ENCODE results near the gene ACRBP. TPM values are rescaled to one million over a fixed set of nuclear protein-coding genes. Genes with fewer than 3 reads are reported as not detected.
"Not testable (repeated sequence)": the region's sequence is repeated elsewhere in the genome, so short reads cannot be mapped to it uniquely, and the experiment has no call there.

ACRBP gene
- total RNA-seq, 1 donor: 0.36 TPM

DNA sequence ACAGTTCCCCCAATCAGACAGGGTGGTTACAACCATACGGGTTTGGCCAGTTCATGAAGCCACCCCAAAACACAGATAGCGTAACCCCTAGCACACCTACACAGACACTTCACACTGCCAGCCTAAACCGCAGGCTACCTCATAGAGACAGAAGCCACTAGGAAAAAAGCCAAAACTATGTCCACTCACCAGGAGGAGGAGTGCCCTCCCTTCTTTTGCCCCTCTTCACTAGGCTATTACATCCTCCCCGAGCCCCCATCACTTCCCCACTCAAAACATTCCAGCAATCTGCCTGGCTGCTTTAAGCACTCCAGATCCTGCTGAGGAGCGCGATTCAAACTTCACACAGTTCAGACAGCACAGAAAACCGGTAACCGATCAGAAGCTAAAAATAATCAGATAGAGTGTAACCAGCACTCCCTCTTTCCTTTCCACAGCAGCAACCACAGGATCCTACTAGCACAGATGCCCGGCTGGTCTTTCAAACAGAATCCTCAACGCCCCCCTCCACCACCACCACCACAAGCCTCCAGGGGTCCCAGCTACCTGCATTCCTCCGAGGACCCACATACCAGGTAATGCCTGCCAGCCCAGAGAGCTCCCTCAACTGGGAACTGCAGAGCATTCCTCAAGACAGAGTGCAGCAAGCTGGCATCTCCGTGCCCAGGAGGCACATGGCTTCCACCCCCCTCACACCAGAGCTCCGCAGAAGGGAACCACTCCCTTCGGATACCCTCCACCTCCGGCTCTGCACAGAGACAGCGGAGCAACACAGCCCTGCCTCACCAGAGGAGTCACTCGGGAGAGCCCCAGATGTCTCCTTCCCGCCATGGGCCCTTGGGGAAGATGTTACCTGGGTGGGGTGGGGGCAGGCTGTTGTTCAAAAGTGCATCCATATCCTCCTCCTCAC, 41.6 kb downstream of the ACRBP start:
- TF ChIP-seq CTCF (IDR thresholded peaks at IDR 0.05; ENCODE audit: insufficient read depth, low read length): no peak
- DNase-seq (ENCODE audit: low read depth): peak; percentile 28
- peak overlapping the region; percentile 74 for H3K4me3 ChIP-seq (ENCODE audit: low read depth, low read length)

DNA sequence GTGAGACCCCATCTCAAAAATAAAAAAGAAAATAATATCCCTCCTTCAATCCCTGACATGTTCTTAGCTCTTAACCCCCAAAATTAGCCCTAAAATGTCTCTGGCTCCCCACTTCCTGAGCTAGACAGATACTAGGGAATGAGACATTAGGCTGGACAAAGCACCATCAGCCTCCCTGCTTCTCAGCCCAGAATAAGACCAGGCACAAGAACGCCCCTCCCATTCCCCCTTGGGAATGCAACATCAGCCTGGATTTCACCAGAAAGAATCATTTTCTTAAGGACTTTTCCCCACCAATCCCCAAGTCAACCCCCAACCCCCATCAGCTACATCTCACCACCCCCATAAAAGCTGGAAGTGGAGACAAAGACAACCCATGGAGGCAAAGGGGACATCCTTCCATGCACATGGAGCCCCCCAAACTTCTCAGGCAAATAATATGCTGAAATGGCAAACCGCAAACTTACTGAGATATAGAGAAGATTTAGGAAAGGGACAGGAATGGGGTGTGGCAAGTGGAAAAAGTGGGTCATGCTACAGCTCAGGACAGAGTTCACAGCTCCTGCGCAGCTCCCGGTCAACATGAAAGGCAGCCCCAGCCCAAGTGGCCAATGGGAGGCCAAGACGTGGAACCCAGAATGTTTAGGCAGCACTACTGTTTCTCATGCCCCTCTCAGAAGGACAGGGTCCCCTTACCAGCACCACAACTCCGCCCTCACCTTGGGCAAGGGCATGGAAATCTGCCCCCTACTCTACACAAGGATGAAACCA, 42.8 kb downstream of the ACRBP start:
- H3K4me3 ChIP-seq (ENCODE audit: low read depth, low read length): peak overlapping the region; percentile 74
- TF ChIP-seq CTCF (IDR thresholded peaks at IDR 0.05; ENCODE audit: insufficient read depth, low read length): no peak
- peak; percentile 59 for DNase-seq (ENCODE audit: low read depth)

- no peak for TF ChIP-seq CTCF (IDR thresholded peaks at IDR 0.05; ENCODE audit: insufficient read depth, low read length)
- peak overlapping the region; percentile 41 for H3K4me3 ChIP-seq (ENCODE audit: low read depth, low read length)
- DNase-seq (ENCODE audit: low read depth): peak; percentile 34
Observed at GRCh38 chr12:6603095-6603567, 44.1 kb downstream of the ACRBP start.

- H3K4me3 ChIP-seq (ENCODE audit: low read depth, low read length): no peak overlapping the region
- TF ChIP-seq CTCF (IDR thresholded peaks at IDR 0.05; ENCODE audit: insufficient read depth, low read length): no peak
- DNase-seq (ENCODE audit: low read depth): no peak
Observed at GRCh38 chr12:6602526-6602925, 44.7 kb downstream of the ACRBP start.

DNA sequence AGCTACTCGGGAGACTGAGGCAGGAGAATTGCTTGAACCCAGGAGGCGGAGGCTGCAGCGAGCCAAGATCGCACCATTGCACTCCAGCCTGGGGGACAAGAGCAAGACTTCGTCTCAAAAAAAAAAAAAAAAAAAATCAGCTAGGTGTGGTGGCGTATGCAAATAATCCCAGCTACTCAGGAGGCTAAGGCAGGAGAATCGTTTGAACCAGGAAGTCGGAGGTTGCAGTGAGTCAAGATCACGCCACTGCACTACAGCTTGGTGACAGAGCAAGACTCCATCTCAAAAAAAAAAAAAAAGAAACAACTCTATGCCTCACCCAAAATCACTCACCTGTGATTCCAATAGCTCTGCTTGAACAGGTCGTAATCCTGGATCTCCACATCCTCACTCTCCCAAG, 51.6 kb downstream of the ACRBP start:
- not testable (repeated sequence) for H3K4me3 ChIP-seq (ENCODE audit: low read depth, low read length); DNase-seq (ENCODE audit: low read depth)

- no peak for DNase-seq (ENCODE audit: low read depth)
- H3K4me3 ChIP-seq (ENCODE audit: low read depth, low read length): no peak overlapping the region
- TF ChIP-seq CTCF (IDR thresholded peaks at IDR 0.05; ENCODE audit: insufficient read depth, low read length): no peak
Observed at GRCh38 chr12:6592087-6592486, 55.1 kb downstream of the ACRBP start.

Other genes starting within 250 kb of the ACRBP start
- 0.18 TPM in 1 of 2 replicates, not detected in the other for gene CD27, start 202.5 kb downstream of the ACRBP start, total RNA-seq (ENCODE audit: low replicate concordance)
- 8.9 and 19.7 TPM in 2 replicates for gene TAPBPL, start 195.4 kb downstream of the ACRBP start, total RNA-seq (ENCODE audit: low replicate concordance)
- 9.0 and 26.6 TPM in 2 replicates for gene VAMP1, start 176.8 kb downstream of the ACRBP start, total RNA-seq (ENCODE audit: low replicate concordance)
- 113 and 167 TPM in 2 replicates for gene MRPL51, start 154.2 kb downstream of the ACRBP start, total RNA-seq (ENCODE audit: low replicate concordance)
- 43.1 and 45.1 TPM in 2 replicates for gene NCAPD2, start 153.3 kb downstream of the ACRBP start, total RNA-seq (ENCODE audit: low replicate concordance)
- 1,521 and 5,776 TPM in 2 replicates for gene GAPDH, start 112.9 kb downstream of the ACRBP start, total RNA-seq (ENCODE audit: low replicate concordance)
- 12.7 and 17.2 TPM in 2 replicates for gene IFFO1, start 91.4 kb downstream of the ACRBP start, total RNA-seq (ENCODE audit: low replicate concordance)
- gene NOP2, start 79.1 kb downstream of the ACRBP start, total RNA-seq (ENCODE audit: low replicate concordance): 24.0 and 54.6 TPM in 2 replicates
- gene CHD4, start 40.1 kb downstream of the ACRBP start, total RNA-seq (ENCODE audit: low replicate concordance): 161 and 462 TPM in 2 replicates
- not detected in 2 replicates for gene LPAR5, start 11.5 kb downstream of the ACRBP start, total RNA-seq (ENCODE audit: low replicate concordance)
- 34.1 and 51.2 TPM in 2 replicates for gene ING4, start 15.7 kb upstream of the ACRBP start, total RNA-seq (ENCODE audit: low replicate concordance)
- gene ZNF384, start 41.9 kb upstream of the ACRBP start, total RNA-seq (ENCODE audit: low replicate concordance): 17.7 and 29.5 TPM in 2 replicates
- gene PIANP, start 53.4 kb upstream of the ACRBP start, total RNA-seq (ENCODE audit: low replicate concordance): 0.45 TPM in 1 of 2 replicates, not detected in the other
- gene COPS7A, start 76.6 kb upstream of the ACRBP start, total RNA-seq (ENCODE audit: low replicate concordance): 71.1 and 86.0 TPM in 2 replicates
- 29.5 and 104 TPM in 2 replicates for gene MLF2, start 105.7 kb upstream of the ACRBP start, total RNA-seq (ENCODE audit: low replicate concordance)
- 61.6 and 575 TPM in 2 replicates for gene PTMS, start 118.9 kb upstream of the ACRBP start, total RNA-seq (ENCODE audit: low replicate concordance)
- 0.16 TPM in 1 of 2 replicates, not detected in the other for gene LAG3, start 125.1 kb upstream of the ACRBP start, total RNA-seq (ENCODE audit: low replicate concordance)
- 1.6 TPM in 1 of 2 replicates, not detected in the other for gene CD4, start 142.1 kb upstream of the ACRBP start, total RNA-seq (ENCODE audit: low replicate concordance)
- gene GPR162, start 174.4 kb upstream of the ACRBP start, total RNA-seq (ENCODE audit: low replicate concordance): 2.6 and 3.5 TPM in 2 replicates
- gene P3H3, start 181.0 kb upstream of the ACRBP start, total RNA-seq (ENCODE audit: low replicate concordance): 53.9 and 188 TPM in 2 replicates
- 3.4 TPM in 2 replicates for gene GNB3, start 193.5 kb upstream of the ACRBP start, total RNA-seq (ENCODE audit: low replicate concordance)
- 23.5 TPM in 1 of 2 replicates, not detected in the other for gene CDCA3, start 203.9 kb upstream of the ACRBP start, total RNA-seq (ENCODE audit: low replicate concordance)
- 84.0 and 140 TPM in 2 replicates for gene USP5, start 204.7 kb upstream of the ACRBP start, total RNA-seq (ENCODE audit: low replicate concordance)
- 183 and 680 TPM in 2 replicates for gene TPI1, start 220.1 kb upstream of the ACRBP start, total RNA-seq (ENCODE audit: low replicate concordance)
- 3.3 and 8.0 TPM in 2 replicates for gene SPSB2, start 225.9 kb upstream of the ACRBP start, total RNA-seq (ENCODE audit: low replicate concordance)

Measured in fibroblast of the aortic adventitia (primary cell).